Measurements from ENCODE around the gene PRRG2. TPM values are rescaled to one million over a fixed set of nuclear protein-coding genes. Genes with fewer than 3 reads are reported as not detected.

Gene PRRG2
- total RNA-seq, 1 donor = 0.27 TPM

DNA sequence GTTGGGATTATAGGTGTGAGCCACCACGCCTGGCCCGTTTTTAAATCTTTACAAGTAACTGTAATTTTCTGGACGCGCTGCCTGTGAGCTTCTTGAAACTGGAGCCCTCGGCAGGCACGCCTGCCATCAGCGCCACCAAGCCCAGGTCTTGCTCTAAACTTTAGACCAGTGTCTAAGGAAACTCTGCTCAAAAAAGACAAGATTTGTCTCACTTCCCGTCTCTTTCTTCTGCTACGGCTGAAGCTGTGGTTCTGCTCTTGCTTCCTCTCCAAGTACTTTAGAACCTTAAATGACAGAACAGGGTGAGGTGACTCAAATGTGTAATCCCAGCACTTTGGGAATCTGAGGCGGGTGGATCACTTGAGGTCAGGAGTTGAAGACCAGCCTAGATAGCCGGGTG, 28.4 kb upstream of the PRRG2 start:
- no peak for TF ChIP-seq CTCF (IDR thresholded peaks at IDR 0.05; ENCODE audit: insufficient read depth, low read length)
- DNase-seq (ENCODE audit: low read depth) = no peak

GRCh38 chr19:49553451-49554271, 27.5 kb upstream of the PRRG2 start:
- H3K4me3 ChIP-seq (ENCODE audit: low read depth, low read length) = no peak overlapping the region
- no peak for TF ChIP-seq CTCF (IDR thresholded peaks at IDR 0.05; ENCODE audit: insufficient read depth, low read length)
- DNase-seq (ENCODE audit: low read depth) = peak; percentile 53

More for the DNA sequence above, 28.4 kb upstream of the PRRG2 start:
- no peak overlapping the region for H3K4me3 ChIP-seq (ENCODE audit: low read depth, low read length)

- no peak for DNase-seq (ENCODE audit: low read depth)
- TF ChIP-seq CTCF (IDR thresholded peaks at IDR 0.05; ENCODE audit: insufficient read depth, low read length) = no peak
- no peak overlapping the region for H3K4me3 ChIP-seq (ENCODE audit: low read depth, low read length)
Measured at GRCh38 chr19:49554701-49555181, 26.4 kb upstream of the PRRG2 start.

GRCh38 chr19:49555600-49556411, 25.3 kb upstream of the PRRG2 start:
- TF ChIP-seq CTCF (IDR thresholded peaks at IDR 0.05; ENCODE audit: insufficient read depth, low read length) = no peak
- no peak overlapping the region for H3K4me3 ChIP-seq (ENCODE audit: low read depth, low read length)
- peak; percentile 43 for DNase-seq (ENCODE audit: low read depth)

DNA sequence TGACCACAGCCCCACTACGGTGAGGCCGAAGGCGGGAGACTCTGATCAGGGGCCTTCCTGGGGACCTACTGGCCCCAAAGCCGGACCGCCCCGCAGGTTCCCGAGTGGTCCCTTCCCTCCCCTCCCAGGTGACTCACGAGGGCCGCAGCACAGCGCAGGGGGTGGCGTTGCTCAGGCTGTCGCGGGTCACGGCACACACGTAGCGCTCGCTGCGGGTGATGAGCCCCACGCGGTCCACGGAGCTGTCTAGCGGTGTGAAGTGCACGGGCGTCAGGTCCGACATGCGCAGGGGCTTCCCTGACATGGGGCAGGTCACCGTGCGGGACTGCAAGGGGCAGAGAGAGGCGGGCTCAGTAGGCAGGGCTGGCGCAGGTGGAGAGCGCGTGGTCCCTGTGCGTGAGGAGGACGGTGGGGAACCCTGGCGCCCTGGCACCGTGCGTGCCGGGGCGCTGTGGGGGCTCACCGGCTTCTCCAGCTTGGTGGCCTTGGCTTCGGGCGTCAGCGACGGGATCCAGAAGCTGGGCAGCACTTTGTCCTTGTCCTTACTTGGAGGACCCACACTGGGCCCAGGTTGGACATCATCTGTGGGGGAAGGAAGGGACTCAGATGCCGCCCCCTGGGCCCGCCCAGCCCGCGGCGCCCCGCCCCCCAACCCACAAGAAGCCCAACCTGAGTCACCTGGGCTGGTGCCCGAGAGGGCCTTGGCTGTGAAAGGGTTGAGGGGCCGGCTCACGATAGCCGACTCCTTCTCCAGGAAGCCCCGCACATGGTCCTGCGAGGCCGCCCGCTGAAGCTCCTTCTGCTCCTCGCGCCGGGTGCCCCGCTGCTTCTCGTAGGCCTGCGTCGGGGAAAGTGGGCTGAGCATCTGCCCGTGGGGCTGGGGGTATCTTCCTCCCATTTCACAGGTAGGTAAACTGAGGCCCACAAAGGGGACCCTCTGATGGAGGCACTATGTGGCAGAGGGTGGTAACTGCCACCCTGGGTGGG, 24.4 kb upstream of the PRRG2 start:
- H3K4me3 ChIP-seq (ENCODE audit: low read depth, low read length) = no peak overlapping the region
- no peak for TF ChIP-seq CTCF (IDR thresholded peaks at IDR 0.05; ENCODE audit: insufficient read depth, low read length)
- DNase-seq (ENCODE audit: low read depth) = no peak
